ENCODE data around the gene DIS3L2. TPM values are rescaled to one million over a fixed set of nuclear protein-coding genes. Genes with fewer than 3 reads are reported as not detected.

DIS3L2 gene
- total and polyA plus RNA-seq, 7 donors: 10.7 to 20.8 (median 16.0) TPM

- TF ChIP-seq CTCF (IDR thresholded peaks at IDR 0.05): no peak
- Histone ChIP-seq H3K27ac (no peak overlapping the region), H3K9me3 (no peaks in the 10 kb centered on the region), H3K36me3 (ENCODE audit: insufficient read depth in 1 of 2, low read depth in 1 of 2) (no peaks in the 10 kb centered on the region), H3K4me3 (no peak overlapping the region), H3K4me1 (no peaks in the 10 kb centered on the region), H3K27me3 (ENCODE audit: insufficient read depth in 3 of 3, low read length in 2 of 3) (peaks cover 0 to 90% (median 17%) of the 10 kb centered on the region in 3 donors)
- 1 to 7% (median 2%) methylated on average over 19 to 23 of the region's 23 CpGs for WGBS, 3 donors
- ATAC-seq (peak in 1 of 4 donors; percentile 36), DNase-seq (no peak)
- intact Hi-C loops (cut with DNase I): no loop called here
Observed at GRCh38 chr2:232386490-232386739, 424.9 kb downstream of the DIS3L2 start.

Other genes with a start within 250 kb of the DIS3L2 start
- 10 to 100 TPM in 2 of 4 donors, 1 to 10 TPM in 2; 8.7 to 13.8 (median 10.7) TPM for gene PDE6D, start 180.4 kb upstream of the DIS3L2 start, total RNA-seq
- gene PDE6D, start 180.4 kb upstream of the DIS3L2 start, polyA plus RNA-seq: 10 to 100 TPM; 14.2 to 22.5 (median 21.1) TPM
- gene COPS7B, start 175.3 kb upstream of the DIS3L2 start, total RNA-seq: 10 to 100 TPM; 16.5 to 27.8 (median 17.2) TPM
- 10 to 100 TPM; 18.1 to 27.0 (median 21.7) TPM for gene COPS7B, start 175.3 kb upstream of the DIS3L2 start, polyA plus RNA-seq
- gene NPPC, start 35.3 kb upstream of the DIS3L2 start, total RNA-seq: 1 to 10 TPM in 2 of 4 donors, under 1 TPM in 1, not detected in 1; 0.71 to 1.4 (median 1.1) TPM
- gene NPPC, start 35.3 kb upstream of the DIS3L2 start, polyA plus RNA-seq: 10 to 100 TPM in 1 of 3 donors, under 1 TPM in 2; 0.29 to 26.9 (median 0.37) TPM